Peyer's patch (tissue), 4 donors: Measurements from ENCODE around the gene GJC1. TPM values are rescaled to one million over a fixed set of nuclear protein-coding genes. Genes with fewer than 3 reads are reported as not detected.
A peak's percentile ranks its signal among the peaks of the same experiment; 100 is the strongest.

Experiments used
- DNase-seq, 3 donors: peaks; one replicate each; pipeline ENCODE4 v3.0.0-alpha.2; 2017 to 2019
- H3K27ac ChIP-seq, 4 donors: fragments of 200-600 bp; sonication (generic); one replicate each; pipeline ENCODE4 v1.5.1; 2016 to 2019
- H3K27me3 ChIP-seq, 2 donors: fragments of 200-600 bp; sonication (generic); one replicate each; pipeline ENCODE4 v1.5.1; 2019
- H3K36me3 ChIP-seq, 3 donors: fragments of 200-600 bp; sonication (generic); one replicate each; pipeline ENCODE4 v1.5.1; 2016 to 2019
- H3K4me1 ChIP-seq, 4 donors: fragments of 200-600 bp; sonication (generic); one replicate each; pipeline ENCODE4 v1.5.1; 2016 to 2019
- H3K4me3 ChIP-seq, 4 donors: fragments of 200-600 bp; sonication (generic); 1 replicate in 3 of 4; 2 replicates in 1 of 4; pipeline ENCODE4 v1.5.1; 2016 to 2019; ENCODE audit warnings: mild to moderate bottlenecking in 1 of 4
- H3K9me3 ChIP-seq, 4 donors: fragments of 200-600 bp; sonication (generic); one replicate each; pipeline ENCODE4 v1.5.1; 2016 to 2019; ENCODE audit warnings: mild to moderate bottlenecking in 1 of 4
- POLR2A ChIP-seq, 2 donors: fragments of 450-650 bp; IDR thresholded peaks; one replicate each; pipeline ENCODE4 v1.5.1; 2017; ENCODE audit warnings: antibody characterized with exemption in 2 of 2, mild to moderate bottlenecking in 2 of 2, moderate library complexity in 2 of 2
- total RNA-seq, 4 donors: library from RNA; depleted of rRNA; stranded (reverse); fragments of >200 nt; gene quantifications; one replicate each; pipeline ENCODE4 v1.1.0, GENCODE V29; 2016
- TF ChIP-seq, protein P1 (sequence below), 6 experiments: fragments of 450-650 bp in 4 of 6; fragments of 200-600 bp in 2 of 6; sonication (generic) in 1 of 6; IDR thresholded peaks; one replicate each; pipeline ENCODE4 v1.5.1; 2017 to 2019; ENCODE audit warnings: antibody characterized with exemption in 6 of 6, mild to moderate bottlenecking in 3 of 6, moderate library complexity in 1 of 6

GJC1 gene
- total RNA-seq, 4 donors from 2014 or later = 1.4 to 7.4 (median 2.5) TPM

GRCh38 chr17:44844390-44844830 is 14.3 kb upstream of the GJC1 start:
- Histone ChIP-seq H3K4me1 (no peaks in the 10 kb centered on the region), H3K9me3 (no peaks in the 10 kb centered on the region), H3K4me3 (no peak overlapping the region), H3K27me3 (no peaks in the 10 kb centered on the region), H3K27ac (no peak overlapping the region), H3K36me3 (no peaks in the 10 kb centered on the region)
- no peak for TF ChIP-seq POLR2A (IDR thresholded peaks at IDR 0.05)
- TF ChIP-seq, protein P1, sequence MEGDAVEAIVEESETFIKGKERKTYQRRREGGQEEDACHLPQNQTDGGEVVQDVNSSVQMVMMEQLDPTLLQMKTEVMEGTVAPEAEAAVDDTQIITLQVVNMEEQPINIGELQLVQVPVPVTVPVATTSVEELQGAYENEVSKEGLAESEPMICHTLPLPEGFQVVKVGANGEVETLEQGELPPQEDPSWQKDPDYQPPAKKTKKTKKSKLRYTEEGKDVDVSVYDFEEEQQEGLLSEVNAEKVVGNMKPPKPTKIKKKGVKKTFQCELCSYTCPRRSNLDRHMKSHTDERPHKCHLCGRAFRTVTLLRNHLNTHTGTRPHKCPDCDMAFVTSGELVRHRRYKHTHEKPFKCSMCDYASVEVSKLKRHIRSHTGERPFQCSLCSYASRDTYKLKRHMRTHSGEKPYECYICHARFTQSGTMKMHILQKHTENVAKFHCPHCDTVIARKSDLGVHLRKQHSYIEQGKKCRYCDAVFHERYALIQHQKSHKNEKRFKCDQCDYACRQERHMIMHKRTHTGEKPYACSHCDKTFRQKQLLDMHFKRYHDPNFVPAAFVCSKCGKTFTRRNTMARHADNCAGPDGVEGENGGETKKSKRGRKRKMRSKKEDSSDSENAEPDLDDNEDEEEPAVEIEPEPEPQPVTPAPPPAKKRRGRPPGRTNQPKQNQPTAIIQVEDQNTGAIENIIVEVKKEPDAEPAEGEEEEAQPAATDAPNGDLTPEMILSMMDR (IDR thresholded peaks at IDR 0.05) = no peak
- DNase-seq = no peak

GRCh38 chr17:44842748-44843147 is 12.7 kb upstream of the GJC1 start:
- Histone ChIP-seq H3K27ac (peak overlapping the region in 1 of 4 donors; percentile 30), H3K9me3 (no peaks in the 10 kb centered on the region), H3K27me3 (no peaks in the 10 kb centered on the region), H3K36me3 (no peaks in the 10 kb centered on the region), H3K4me1 (no peaks in the 10 kb centered on the region), H3K4me3 (no peak overlapping the region)
- no peak for TF ChIP-seq POLR2A (IDR thresholded peaks at IDR 0.05)
- TF ChIP-seq, protein P1 (IDR thresholded peaks at IDR 0.05) = no peak
- no peak for DNase-seq

GRCh38 chr17:44840936-44841335 is 10.8 kb upstream of the GJC1 start:
- Histone ChIP-seq H3K36me3 (no peaks in the 10 kb centered on the region), H3K4me1 (no peaks in the 10 kb centered on the region), H3K4me3 (no peak overlapping the region), H3K27ac (no peak overlapping the region), H3K27me3 (no peaks in the 10 kb centered on the region), H3K9me3 (no peaks in the 10 kb centered on the region)
- DNase-seq = no peak
- TF ChIP-seq POLR2A (IDR thresholded peaks at IDR 0.05) = no peak
- TF ChIP-seq, protein P1 (IDR thresholded peaks at IDR 0.05) = no peak

- TF ChIP-seq, protein P1 (IDR thresholded peaks at IDR 0.05) = no peak
- no peak for TF ChIP-seq POLR2A (IDR thresholded peaks at IDR 0.05)
- Histone ChIP-seq H3K9me3 (no peaks in the 10 kb centered on the region), H3K27me3 (no peaks in the 10 kb centered on the region), H3K4me3 (no peak overlapping the region), H3K27ac (no peak overlapping the region), H3K36me3 (no peaks in the 10 kb centered on the region), H3K4me1 (no peaks in the 10 kb centered on the region)
- DNase-seq = no peak
These were observed 10.2 kb upstream of the GJC1 start for GRCh38 chr17:44840274-44840673.

DNA sequence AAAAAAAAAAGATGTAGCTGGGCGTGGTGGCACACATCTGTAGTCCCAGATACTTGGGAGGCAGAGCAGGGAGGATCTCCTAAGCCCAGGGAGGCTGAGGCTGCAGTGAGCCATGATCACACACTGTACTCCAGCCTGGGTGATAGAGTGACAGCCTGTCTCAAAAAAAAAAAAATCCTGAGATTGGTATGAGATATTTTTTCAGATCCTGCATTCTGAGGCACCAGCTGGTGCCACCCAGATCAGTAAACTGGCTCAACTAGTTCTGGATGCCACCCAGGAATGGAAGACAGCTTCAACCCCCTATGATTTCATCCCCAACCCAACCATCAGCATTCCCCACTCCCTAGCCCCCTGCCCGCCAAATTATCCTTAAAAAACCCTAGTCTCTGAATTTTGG is 7.1 kb upstream of the GJC1 start:
- Histone ChIP-seq H3K4me3 (no peak overlapping the region), H3K4me1 (no peaks in the 10 kb centered on the region), H3K9me3 (no peaks in the 10 kb centered on the region), H3K27ac (no peak overlapping the region), H3K36me3 (no peaks in the 10 kb centered on the region), H3K27me3 (no peaks in the 10 kb centered on the region)
- TF ChIP-seq, protein P1 (IDR thresholded peaks at IDR 0.05) = no peak
- TF ChIP-seq POLR2A (IDR thresholded peaks at IDR 0.05) = no peak
- no peak for DNase-seq

DNA sequence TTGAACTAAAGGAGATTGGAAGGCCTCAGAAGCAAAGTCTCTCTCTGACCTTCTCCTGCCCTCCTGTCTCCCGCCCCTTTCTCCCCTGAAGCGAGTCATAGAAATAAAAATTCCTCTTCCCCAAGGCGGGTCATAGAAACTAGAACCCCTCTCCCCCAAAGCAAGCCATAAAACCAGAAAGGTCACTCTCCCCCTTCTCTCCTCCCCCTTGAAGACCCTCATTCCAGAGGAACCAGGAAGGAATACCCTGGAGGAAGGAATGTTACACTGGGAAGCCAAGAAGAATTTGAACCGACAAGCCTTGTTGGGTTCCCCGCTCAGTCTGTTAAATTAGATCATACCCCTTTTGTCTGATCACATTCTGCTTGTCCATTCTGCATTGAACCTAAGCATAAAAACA is 2.7 kb upstream of the GJC1 start:
- no peak overlapping the region for H3K4me3 ChIP-seq
- TF ChIP-seq, protein P1 (IDR thresholded peaks at IDR 0.05) = no peak
- TF ChIP-seq POLR2A (IDR thresholded peaks at IDR 0.05) = no peak
- no peaks in the 10 kb centered on the region for H3K9me3 ChIP-seq
- H3K27me3 ChIP-seq = peaks cover 7 to 19% of the 10 kb centered on the region in 2 donors
- peaks cover 0 to 14% (median 3%) of the 10 kb centered on the region in 4 donors for H3K4me1 ChIP-seq
- no peaks in the 10 kb centered on the region for H3K36me3 ChIP-seq
- no peak for DNase-seq
- H3K27ac ChIP-seq = no peak overlapping the region
